Measurements from ENCODE around the gene CAPN10.

The CAPN10 gene

GRCh38 chr2:240589375-240589774 is 2.8 kb downstream of the CAPN10 start:
- Histone ChIP-seq H3K27me3 (ENCODE audit: insufficient read depth, low read length, poor library complexity) (no peaks in the 10 kb centered on the region), H2AFZ (ENCODE audit: low read depth, low read length) (no peak overlapping the region), H3K4me3 (ENCODE audit: low read depth in 1 of 2, low read length in 2 of 2) (no peak overlapping the region), H3K9ac (ENCODE audit: low read depth, low read length) (no peak overlapping the region), H3K9me3 (ENCODE audit: insufficient read depth, low read length, severe bottlenecking) (no peaks in the 10 kb centered on the region), H3K4me2 (ENCODE audit: insufficient read depth, low read length) (0 out of 2 replicates have a peak overlapping the region, but pooled peaks have one; percentile 97), H3K27ac (ENCODE audit: low read length) (no peak overlapping the region), H3K36me3 (ENCODE audit: insufficient read depth, low read length) (peaks cover 52% of the 10 kb centered on the region), H4K20me1 (ENCODE audit: insufficient read depth, low read length) (peaks cover 89% of the 10 kb centered on the region), H3K4me1 (ENCODE audit: insufficient read depth, low read length) (peaks cover 36% of the 10 kb centered on the region), H3K79me2 (ENCODE audit: insufficient read depth, low read length) (peaks cover 93% of the 10 kb centered on the region)
- DNase-seq (no peak), ATAC-seq (ENCODE audit: insufficient read depth, low read depth) (no peak)
- TF ChIP-seq EZH2 (IDR thresholded peaks at IDR 0.05; ENCODE audit: borderline replicate concordance, low read depth, low read length, severe bottlenecking) = no peak
- TF ChIP-seq CTCF (IDR thresholded peaks at IDR 0.05; ENCODE audit: borderline replicate concordance, extremely low read depth, low read length, poor library complexity, severe bottlenecking) = no peak

- peaks cover 56% of the 10 kb centered on the region for H3K36me3 ChIP-seq (ENCODE audit: insufficient read depth, low read length)
- no peak overlapping the region for H3K4me2 ChIP-seq (ENCODE audit: insufficient read depth, low read length)
- H3K9me3 ChIP-seq (ENCODE audit: insufficient read depth, low read length, severe bottlenecking) = no peaks in the 10 kb centered on the region
- no peak for TF ChIP-seq EZH2 (IDR thresholded peaks at IDR 0.05; ENCODE audit: borderline replicate concordance, low read depth, low read length, severe bottlenecking)
- no peak for TF ChIP-seq CTCF (IDR thresholded peaks at IDR 0.05; ENCODE audit: borderline replicate concordance, extremely low read depth, low read length, poor library complexity, severe bottlenecking)
- no peak for ATAC-seq (ENCODE audit: insufficient read depth, low read depth)
- no peak overlapping the region for H3K4me3 ChIP-seq (ENCODE audit: low read depth in 1 of 2, low read length in 2 of 2)
- no peak for DNase-seq
- no peak overlapping the region for H2AFZ ChIP-seq (ENCODE audit: low read depth, low read length)
- peaks cover 87% of the 10 kb centered on the region for H3K79me2 ChIP-seq (ENCODE audit: insufficient read depth, low read length)
- no peak overlapping the region for H3K9ac ChIP-seq (ENCODE audit: low read depth, low read length)
- no peaks in the 10 kb centered on the region for H3K27me3 ChIP-seq (ENCODE audit: insufficient read depth, low read length, poor library complexity)
- peaks cover 91% of the 10 kb centered on the region for H4K20me1 ChIP-seq (ENCODE audit: insufficient read depth, low read length)
- H3K4me1 ChIP-seq (ENCODE audit: insufficient read depth, low read length) = peaks cover 30% of the 10 kb centered on the region
- H3K27ac ChIP-seq (ENCODE audit: low read length) = no peak overlapping the region
These were observed 3.5 kb downstream of the CAPN10 start for GRCh38 chr2:240589850-240590525.

GRCh38 chr2:240590681-240591111 is 4.2 kb downstream of the CAPN10 start:
- TF ChIP-seq CTCF (IDR thresholded peaks at IDR 0.05; ENCODE audit: borderline replicate concordance, extremely low read depth, low read length, poor library complexity, severe bottlenecking) (no peak), EZH2 (IDR thresholded peaks at IDR 0.05; ENCODE audit: borderline replicate concordance, low read depth, low read length, severe bottlenecking) (no peak)
- DNase-seq (no peak), ATAC-seq (ENCODE audit: insufficient read depth, low read depth) (no peak)
- H4K20me1 ChIP-seq (ENCODE audit: insufficient read depth, low read length) = peaks cover 91% of the 10 kb centered on the region
- no peak overlapping the region for H3K27ac ChIP-seq (ENCODE audit: low read length)
- no peak overlapping the region for H2AFZ ChIP-seq (ENCODE audit: low read depth, low read length)
- H3K4me2 ChIP-seq (ENCODE audit: insufficient read depth, low read length) = no peak overlapping the region
- H3K9me3 ChIP-seq (ENCODE audit: insufficient read depth, low read length, severe bottlenecking) = no peaks in the 10 kb centered on the region
- H3K4me3 ChIP-seq (ENCODE audit: low read depth in 1 of 2, low read length in 2 of 2) = no peak overlapping the region
- peaks cover 82% of the 10 kb centered on the region for H3K79me2 ChIP-seq (ENCODE audit: insufficient read depth, low read length)
- H3K4me1 ChIP-seq (ENCODE audit: insufficient read depth, low read length) = peaks cover 23% of the 10 kb centered on the region
- H3K27me3 ChIP-seq (ENCODE audit: insufficient read depth, low read length, poor library complexity) = no peaks in the 10 kb centered on the region
- peaks cover 63% of the 10 kb centered on the region for H3K36me3 ChIP-seq (ENCODE audit: insufficient read depth, low read length)
- no peak overlapping the region for H3K9ac ChIP-seq (ENCODE audit: low read depth, low read length)
